ENCODE results near the gene SH3BP5L.

DNA sequence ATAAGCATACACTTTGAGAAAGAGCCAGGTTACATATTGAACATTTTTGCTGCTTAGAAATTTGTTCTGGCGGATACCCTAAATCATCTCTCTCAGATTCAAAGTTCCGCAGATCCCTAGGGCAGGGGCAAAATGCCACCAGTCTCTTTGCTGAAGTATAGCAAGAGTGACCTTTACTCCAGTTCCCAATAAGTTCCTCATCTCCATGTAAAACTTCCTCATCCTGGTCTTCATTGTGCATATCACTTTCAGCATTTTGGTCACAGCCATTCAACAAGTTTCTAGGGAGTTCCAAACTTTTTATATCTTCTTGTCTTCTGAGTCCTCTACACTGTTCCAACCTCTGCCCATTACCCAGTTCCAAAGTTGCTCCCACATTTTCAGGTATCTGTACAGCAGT, 46.8 kb downstream of the SH3BP5L start:
- no peak for TF ChIP-seq GATA2 (IDR thresholded peaks at IDR 0.05; ENCODE audit: low read depth, low read length)
- TF ChIP-seq GATA3 (IDR thresholded peaks at IDR 0.05; ENCODE audit: low read depth, low read length), result no peak

Data from SH-SY5Y (cell line).